Effector memory CD8-positive, alpha-beta T cell (primary cell): ENCODE data around the gene FOXO3.
"Not testable (repeated sequence)": the region's sequence is repeated elsewhere in the genome, so short reads cannot be mapped to it uniquely, and the experiment has no call there.

Experiments used
- ATAC-seq: fragments of 150-1000 bp; cut with Tn5 transposase; replicated peaks from 2 replicates; pipeline ENCODE4 v1.10.0; 2021; ENCODE audit warnings: mild to moderate bottlenecking, moderate library complexity
- DNase-seq, 3 experiments: peaks; one replicate each; pipeline ENCODE4 v3.0.0; 2021
- H3K27ac Mint-ChIP-seq, 2 donors: one replicate each; pipeline ENCODE4 v1.8.0; 2022; ENCODE audit warnings: mild to moderate bottlenecking in 2 of 2, mixed read lengths in 2 of 2, moderate library complexity in 2 of 2
- H3K27me3 Mint-ChIP-seq, 2 donors: one replicate each; pipeline ENCODE4 v1.8.0; 2022; ENCODE audit warnings: mixed read lengths in 2 of 2
- H3K36me3 Mint-ChIP-seq: one replicate; pipeline ENCODE4 v1.8.0; 2022; ENCODE audit warnings: mild to moderate bottlenecking, moderate library complexity, mixed read lengths; ENCODE audit not compliant: insufficient read depth
- H3K4me1 Mint-ChIP-seq, 2 donors: one replicate each; pipeline ENCODE4 v1.8.0; 2022; ENCODE audit warnings: low read depth in 2 of 2, mixed read lengths in 2 of 2
- H3K4me3 Mint-ChIP-seq, 2 donors: one replicate each; pipeline ENCODE4 v1.8.0; 2022; ENCODE audit warnings: mild to moderate bottlenecking in 2 of 2, mixed read lengths in 2 of 2, moderate library complexity in 2 of 2
- H3K9me3 Mint-ChIP-seq, 2 donors: one replicate each; pipeline ENCODE4 v1.8.0; 2022; ENCODE audit warnings: mixed read lengths in 2 of 2

The FOXO3 gene

DNA sequence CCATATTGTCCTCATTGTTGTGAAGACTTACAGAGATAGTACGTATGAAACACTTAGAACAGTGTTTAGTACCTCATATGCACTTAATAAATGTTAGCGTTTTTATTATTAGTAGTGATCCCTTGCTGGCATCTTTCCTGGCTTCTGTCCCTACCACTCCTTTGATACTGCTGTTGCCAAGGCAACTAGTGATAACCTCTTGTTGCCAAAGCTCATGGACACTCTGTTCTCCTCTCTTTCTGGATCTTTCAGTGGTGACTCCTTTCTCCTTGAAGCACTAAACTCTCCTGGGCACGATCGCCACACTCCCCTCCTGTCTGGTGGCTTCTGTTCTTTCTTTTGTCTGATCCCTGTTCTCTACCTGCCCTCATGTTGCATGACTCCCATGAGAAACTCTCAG, 83.5 kb downstream of the FOXO3 start:
- Mint-ChIP-seq H3K4me3 (no peak overlapping the region), H3K27me3 (no peaks in the 10 kb centered on the region), H3K36me3 (no peaks in the 10 kb centered on the region)

DNA sequence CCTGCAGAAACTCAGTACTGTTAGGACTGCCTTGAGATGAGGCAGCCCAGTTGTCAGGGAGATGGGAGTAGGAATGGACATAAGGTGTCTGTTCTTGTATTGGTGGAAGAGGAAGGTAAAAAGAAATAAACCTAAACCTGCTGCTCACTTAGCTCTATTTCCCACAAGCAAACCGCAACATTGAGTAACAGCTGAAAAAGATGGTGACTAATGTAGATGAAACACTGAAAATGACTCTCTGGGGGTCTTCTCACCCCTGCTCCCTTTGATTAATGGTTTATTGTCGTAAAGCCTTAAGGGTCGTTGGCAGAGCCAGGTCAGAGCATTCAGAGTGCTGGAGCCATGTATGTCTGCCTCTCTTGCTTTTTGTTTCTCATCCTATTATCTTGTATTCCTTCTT, 87.5 kb downstream of the FOXO3 start:
- Mint-ChIP-seq H3K27me3 (no peaks in the 10 kb centered on the region), H3K9me3 (no peaks in the 10 kb centered on the region), H3K36me3 (no peaks in the 10 kb centered on the region), H3K4me3 (no peak overlapping the region), H3K27ac (no peak overlapping the region), H3K4me1 (peaks cover 43 to 72% of the 10 kb centered on the region in 2 donors)
- DNase-seq (no peak), ATAC-seq (no peak)

More for the DNA sequence above, 83.5 kb downstream of the FOXO3 start:
- DNase-seq (no peak), ATAC-seq (no peak)
- Mint-ChIP-seq H3K9me3 (no peaks in the 10 kb centered on the region), H3K27ac (no peak overlapping the region), H3K4me1 (peaks cover 28 to 63% of the 10 kb centered on the region in 2 donors)

DNA sequence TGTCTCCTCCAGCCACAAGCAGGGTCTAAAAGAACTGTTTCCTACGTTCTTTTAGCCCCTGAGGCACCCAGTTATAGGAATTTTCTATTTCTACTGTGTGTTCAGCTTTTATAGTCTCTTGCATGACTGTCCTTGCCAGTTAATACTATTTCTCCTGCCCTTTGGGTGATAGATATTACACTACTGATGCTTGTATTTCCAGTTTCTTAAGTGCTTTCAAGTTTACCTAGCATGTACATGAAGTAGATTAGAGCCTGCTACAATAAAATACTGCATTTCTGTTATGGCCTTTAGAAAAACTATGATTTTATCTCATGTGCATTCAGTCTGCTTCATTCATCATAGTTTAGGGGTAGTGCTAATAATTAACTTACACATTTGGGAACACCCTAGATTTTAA, 89.6 kb downstream of the FOXO3 start:
- DNase-seq (no peak), ATAC-seq (no peak)
- Mint-ChIP-seq H3K27me3 (no peaks in the 10 kb centered on the region), H3K9me3 (no peaks in the 10 kb centered on the region), H3K27ac (peak overlapping the region; percentile 67 to 81), H3K4me3 (no peak overlapping the region), H3K36me3 (no peaks in the 10 kb centered on the region), H3K4me1 (peaks cover 42 to 67% of the 10 kb centered on the region in 2 donors)

DNA sequence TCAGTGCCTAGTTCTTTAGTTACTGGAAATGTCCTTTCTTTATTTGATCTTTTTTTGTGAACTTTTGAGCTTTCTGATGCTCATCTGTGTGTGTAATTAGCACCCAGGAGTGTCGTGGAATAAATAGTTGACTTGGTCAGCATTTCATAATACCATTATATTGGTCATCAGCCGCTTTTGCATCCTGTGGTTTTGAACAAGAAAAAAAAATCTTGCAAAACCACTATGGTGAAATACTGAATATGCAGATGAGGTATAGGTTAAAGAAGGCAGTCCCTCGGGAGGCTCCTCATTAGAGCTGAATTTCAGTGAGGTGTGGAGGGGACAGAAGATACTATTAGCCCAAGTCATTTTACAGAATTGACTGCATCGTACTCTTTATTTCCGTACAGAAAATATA, 90.1 kb downstream of the FOXO3 start:
- ATAC-seq (no peak), DNase-seq (no peak)
- H3K4me1 Mint-ChIP-seq = peaks cover 40 to 64% of the 10 kb centered on the region in 2 donors
- no peaks in the 10 kb centered on the region for H3K27me3 Mint-ChIP-seq
- no peak overlapping the region for H3K4me3 Mint-ChIP-seq
- H3K27ac Mint-ChIP-seq = peak overlapping the region in 1 of 2 donors; percentile 81
- H3K36me3 Mint-ChIP-seq = no peaks in the 10 kb centered on the region
- no peaks in the 10 kb centered on the region for H3K9me3 Mint-ChIP-seq

DNA sequence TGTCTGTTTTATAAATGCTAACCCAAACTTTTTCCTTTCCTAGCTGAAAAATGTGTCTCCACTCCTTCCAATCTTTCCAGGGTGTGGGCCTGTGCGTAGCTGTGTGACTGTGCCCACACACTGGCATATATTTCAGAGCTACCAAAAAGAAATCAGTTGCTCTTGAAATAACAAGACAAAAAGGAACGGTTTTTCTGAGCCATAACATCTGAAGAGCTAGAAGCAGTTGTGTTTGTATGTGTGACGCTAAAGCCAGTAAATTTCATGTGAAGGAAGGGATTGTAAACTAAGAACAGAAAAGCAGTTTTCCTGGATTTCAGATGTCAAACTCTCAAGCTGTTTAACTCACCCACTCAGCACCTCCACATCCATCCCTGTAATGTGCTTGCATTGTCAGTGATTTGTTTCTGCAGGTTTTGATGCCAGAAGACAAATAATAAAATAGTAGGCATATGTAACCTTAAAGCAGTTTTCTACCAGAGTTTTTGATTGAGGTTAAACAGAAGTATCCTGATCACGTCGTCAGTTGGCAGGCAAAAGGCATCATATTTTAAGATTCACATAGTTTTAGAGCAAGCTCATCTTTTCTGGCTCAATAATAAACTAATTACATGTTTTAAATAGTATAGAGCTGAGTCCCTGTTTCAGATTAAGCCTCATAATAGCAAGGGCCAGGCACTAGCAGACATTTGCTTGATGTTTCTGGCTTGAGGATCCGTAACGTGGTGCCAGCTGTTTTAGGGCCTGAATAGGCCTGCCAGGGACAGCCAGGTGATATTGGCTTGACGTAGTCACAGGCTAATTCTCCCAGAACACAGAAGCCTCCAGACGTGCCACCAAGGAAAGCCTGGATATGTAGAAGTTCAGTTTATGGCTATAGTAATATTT, 90.9 kb downstream of the FOXO3 start:
- Mint-ChIP-seq H3K4me1 (peaks cover 40 to 62% of the 10 kb centered on the region in 2 donors), H3K36me3 (no peaks in the 10 kb centered on the region), H3K9me3 (no peaks in the 10 kb centered on the region), H3K27ac (peak overlapping the region in 1 of 2 donors; percentile 8), H3K4me3 (no peak overlapping the region), H3K27me3 (no peaks in the 10 kb centered on the region)
- no peak for ATAC-seq
- no peak for DNase-seq

GRCh38 chr6:108652375-108652774, 91.7 kb downstream of the FOXO3 start:
- no peaks in the 10 kb centered on the region for H3K36me3 Mint-ChIP-seq
- H3K9me3 Mint-ChIP-seq = no peaks in the 10 kb centered on the region
- H3K4me1 Mint-ChIP-seq = peaks cover 40 to 67% of the 10 kb centered on the region in 2 donors
- H3K27ac Mint-ChIP-seq = peak overlapping the region in 1 of 2 donors; percentile 8
- ATAC-seq (no peak), DNase-seq (no peak)
- no peak overlapping the region for H3K4me3 Mint-ChIP-seq
- no peaks in the 10 kb centered on the region for H3K27me3 Mint-ChIP-seq

DNA sequence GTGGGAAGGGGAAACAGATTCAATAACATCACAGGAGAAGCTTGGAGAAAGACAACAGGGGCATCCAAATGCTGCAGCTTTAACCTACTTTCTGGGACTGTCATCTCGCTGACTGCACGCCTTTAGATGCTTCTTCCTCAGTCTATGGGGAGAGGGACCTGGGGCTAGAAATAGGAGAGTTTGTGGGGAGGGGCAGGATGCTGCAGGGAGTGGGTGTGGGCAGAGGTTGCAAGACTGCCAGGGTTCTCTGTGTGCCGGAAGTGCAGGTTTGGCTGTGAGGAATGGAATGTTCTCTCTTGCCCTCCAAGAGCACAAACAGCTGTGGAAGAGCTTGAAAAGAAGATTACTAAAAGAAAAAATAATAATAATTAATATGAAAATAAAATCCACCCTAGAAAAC, 93.2 kb downstream of the FOXO3 start:
- peaks cover 44 to 66% of the 10 kb centered on the region in 2 donors for H3K4me1 Mint-ChIP-seq

DNA sequence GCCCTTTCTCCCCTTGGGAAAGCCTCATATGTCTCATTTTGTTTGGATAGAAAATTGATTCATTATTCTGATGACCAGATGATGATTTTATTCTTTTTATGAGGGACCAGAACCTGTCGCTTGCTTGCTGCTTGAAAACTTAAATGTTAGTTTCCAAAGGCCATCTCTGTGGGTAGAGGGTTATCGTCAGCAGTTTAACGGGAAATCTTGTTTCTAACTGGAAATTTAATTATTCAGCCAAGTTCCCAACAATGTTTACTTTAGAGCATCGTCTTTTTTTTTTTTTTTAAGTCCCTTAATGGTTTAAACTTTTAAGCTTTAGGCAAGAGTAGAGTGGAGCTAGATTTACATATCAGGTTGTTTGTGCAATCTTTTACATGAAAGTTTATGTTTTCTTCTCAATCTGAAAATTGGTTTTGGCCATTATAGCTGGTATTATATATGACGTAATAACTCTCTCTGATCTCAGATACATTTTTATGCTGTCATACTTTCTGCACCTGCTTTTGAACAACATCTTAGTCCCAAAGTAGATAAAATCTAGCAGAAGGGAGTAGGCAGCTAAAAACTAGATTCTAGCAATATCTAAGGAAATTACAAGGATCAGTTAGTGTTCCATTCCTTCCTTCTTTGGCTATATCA, 93.9 kb downstream of the FOXO3 start:
- ATAC-seq (no peak), DNase-seq (no peak)
- Mint-ChIP-seq H3K4me3 (no peak overlapping the region), H3K9me3 (no peaks in the 10 kb centered on the region), H3K27me3 (no peaks in the 10 kb centered on the region), H3K27ac (peak overlapping the region in 1 of 2 donors; percentile 71), H3K4me1 (peaks cover 42 to 60% of the 10 kb centered on the region in 2 donors), H3K36me3 (no peaks in the 10 kb centered on the region)

More for the DNA sequence above, 93.2 kb downstream of the FOXO3 start:
- ATAC-seq (no peak), DNase-seq (no peak)
- H3K27ac Mint-ChIP-seq = peak overlapping the region in 1 of 2 donors; percentile 71
- H3K36me3 Mint-ChIP-seq = no peaks in the 10 kb centered on the region
- no peaks in the 10 kb centered on the region for H3K27me3 Mint-ChIP-seq
- no peak overlapping the region for H3K4me3 Mint-ChIP-seq
- no peaks in the 10 kb centered on the region for H3K9me3 Mint-ChIP-seq

- H3K4me3 Mint-ChIP-seq = no peak overlapping the region
- H3K27ac Mint-ChIP-seq = no peak overlapping the region
- peaks cover 3% of the 10 kb centered on the region for H3K36me3 Mint-ChIP-seq
- H3K4me1 Mint-ChIP-seq = peaks cover 32 to 52% of the 10 kb centered on the region in 2 donors
- ATAC-seq (no peak), DNase-seq (no peak)
- no peaks in the 10 kb centered on the region for H3K9me3 Mint-ChIP-seq
- no peaks in the 10 kb centered on the region for H3K27me3 Mint-ChIP-seq
Observed at GRCh38 chr6:108655806-108656651, 95.3 kb downstream of the FOXO3 start.

- DNase-seq (no peak), ATAC-seq (no peak)
- H3K4me1 Mint-ChIP-seq = peaks cover 31 to 52% of the 10 kb centered on the region in 2 donors
- H3K27ac Mint-ChIP-seq = no peak overlapping the region
- H3K9me3 Mint-ChIP-seq = no peaks in the 10 kb centered on the region
- no peak overlapping the region for H3K4me3 Mint-ChIP-seq
- no peaks in the 10 kb centered on the region for H3K27me3 Mint-ChIP-seq
- peaks cover 3% of the 10 kb centered on the region for H3K36me3 Mint-ChIP-seq
Observed at GRCh38 chr6:108656836-108657235, 96.1 kb downstream of the FOXO3 start.

- Mint-ChIP-seq H3K27ac (peak overlapping the region in 1 of 2 donors; percentile 44), H3K4me3 (no peak overlapping the region), H3K36me3 (peaks cover 7% of the 10 kb centered on the region), H3K9me3 (no peaks in the 10 kb centered on the region), H3K4me1 (peaks cover 28 to 49% of the 10 kb centered on the region in 2 donors), H3K27me3 (no peaks in the 10 kb centered on the region)
- no peak for DNase-seq
- ATAC-seq = no peak
Observed at GRCh38 chr6:108658174-108658573, 97.5 kb downstream of the FOXO3 start.

DNA sequence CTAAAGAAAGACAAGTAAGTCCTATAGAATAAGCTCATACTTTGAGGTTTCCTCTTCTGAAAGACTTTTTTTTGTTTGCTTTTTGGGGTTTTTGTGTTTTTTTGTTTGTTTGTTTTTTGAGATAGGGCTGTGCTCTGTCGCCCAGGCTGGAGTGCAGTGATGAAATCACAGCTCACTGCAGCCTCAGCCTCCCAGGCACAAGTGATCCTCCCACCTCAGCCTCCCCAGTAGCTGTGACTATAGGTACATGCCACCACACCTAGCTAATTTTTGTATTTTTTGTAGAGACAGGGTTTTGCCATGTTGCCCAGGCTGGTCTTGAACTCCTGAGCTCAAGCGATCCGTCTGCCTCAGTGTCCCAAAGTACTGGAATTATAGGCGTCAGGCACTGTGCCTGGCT, 98.1 kb downstream of the FOXO3 start:
- H3K36me3 Mint-ChIP-seq, H3K27ac Mint-ChIP-seq, ATAC-seq, H3K9me3 Mint-ChIP-seq, H3K4me3 Mint-ChIP-seq, H3K27me3 Mint-ChIP-seq, DNase-seq: not testable (repeated sequence)
- H3K4me1 Mint-ChIP-seq = peaks cover 24 to 44% of the 10 kb centered on the region in 2 donors

- H3K4me3 Mint-ChIP-seq = no peak overlapping the region
- H3K27ac Mint-ChIP-seq = peak overlapping the region in 1 of 2 donors; percentile 10
- peaks cover 13% of the 10 kb centered on the region for H3K36me3 Mint-ChIP-seq
- H3K4me1 Mint-ChIP-seq = peaks cover 25 to 47% of the 10 kb centered on the region in 2 donors
- ATAC-seq (no peak), DNase-seq (no peak)
- H3K27me3 Mint-ChIP-seq = no peaks in the 10 kb centered on the region
- H3K9me3 Mint-ChIP-seq = no peaks in the 10 kb centered on the region
Observed at GRCh38 chr6:108660251-108660650, 99.5 kb downstream of the FOXO3 start.
